ENCODE results near the gene ARFIP1.
"Not testable (repeated sequence)": the region's sequence is repeated elsewhere in the genome, so short reads cannot be mapped to it uniquely, and the experiment has no call there.

The ARFIP1 gene

GRCh38 chr4:152894673-152895072 is 114.9 kb downstream of the ARFIP1 start:
- no peak for TF ChIP-seq ZFX (IDR thresholded peaks at IDR 0.05; ENCODE audit: borderline replicate concordance)
- TF ChIP-seq CTCF (IDR thresholded peaks at IDR 0.05): no peak
- no peak overlapping the region for H3K27ac ChIP-seq

GRCh38 chr4:152896811-152897210 is 117.1 kb downstream of the ARFIP1 start:
- TF ChIP-seq CTCF (IDR thresholded peaks at IDR 0.05) (no peak), ZFX (IDR thresholded peaks at IDR 0.05; ENCODE audit: borderline replicate concordance) (no peak)
- H3K27ac ChIP-seq: no peak overlapping the region

GRCh38 chr4:152898133-152898532 is 118.4 kb downstream of the ARFIP1 start:
- H3K27ac ChIP-seq: not testable (repeated sequence)

- no peak for TF ChIP-seq ZFX (IDR thresholded peaks at IDR 0.05; ENCODE audit: borderline replicate concordance)
- TF ChIP-seq CTCF (IDR thresholded peaks at IDR 0.05): no peak
- H3K27ac ChIP-seq: no peak overlapping the region
These were observed 118.9 kb downstream of the ARFIP1 start for GRCh38 chr4:152898606-152899005.

- TF ChIP-seq ZFX (IDR thresholded peaks at IDR 0.05; ENCODE audit: borderline replicate concordance) (no peak), CTCF (IDR thresholded peaks at IDR 0.05) (no peak)
- H3K27ac ChIP-seq: peak overlapping the region; percentile 52
These were observed 120.6 kb downstream of the ARFIP1 start for GRCh38 chr4:152900395-152900794.

DNA sequence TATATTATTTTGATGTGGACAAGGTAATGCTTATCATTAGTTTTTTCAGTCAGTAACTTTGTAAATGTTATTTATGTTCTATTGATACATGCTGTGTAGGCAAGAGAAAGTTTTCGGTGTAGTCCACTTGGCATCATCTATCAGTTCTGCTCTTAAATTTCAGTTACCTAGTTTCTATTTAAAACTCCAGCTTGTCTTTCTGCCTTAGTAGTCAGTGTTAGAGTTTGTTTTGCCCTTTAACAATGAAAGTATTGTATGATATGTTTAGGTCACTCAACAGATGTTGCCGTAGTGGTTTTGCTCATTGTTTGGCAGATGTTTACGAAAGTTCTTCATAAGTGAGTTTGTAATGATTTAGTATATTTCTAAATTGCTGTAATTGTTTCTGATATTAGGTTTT is 121.5 kb downstream of the ARFIP1 start:
- peak overlapping the region; percentile 52 for H3K27ac ChIP-seq

GRCh38 chr4:152903658-152904057 is 123.9 kb downstream of the ARFIP1 start:
- TF ChIP-seq CTCF (IDR thresholded peaks at IDR 0.05) (no peak), ZFX (IDR thresholded peaks at IDR 0.05; ENCODE audit: borderline replicate concordance) (no peak)
- H3K27ac ChIP-seq: no peak overlapping the region

More for the DNA sequence above, 121.5 kb downstream of the ARFIP1 start:
- no peak for TF ChIP-seq CTCF (IDR thresholded peaks at IDR 0.05)
- no peak for TF ChIP-seq ZFX (IDR thresholded peaks at IDR 0.05; ENCODE audit: borderline replicate concordance)

DNA sequence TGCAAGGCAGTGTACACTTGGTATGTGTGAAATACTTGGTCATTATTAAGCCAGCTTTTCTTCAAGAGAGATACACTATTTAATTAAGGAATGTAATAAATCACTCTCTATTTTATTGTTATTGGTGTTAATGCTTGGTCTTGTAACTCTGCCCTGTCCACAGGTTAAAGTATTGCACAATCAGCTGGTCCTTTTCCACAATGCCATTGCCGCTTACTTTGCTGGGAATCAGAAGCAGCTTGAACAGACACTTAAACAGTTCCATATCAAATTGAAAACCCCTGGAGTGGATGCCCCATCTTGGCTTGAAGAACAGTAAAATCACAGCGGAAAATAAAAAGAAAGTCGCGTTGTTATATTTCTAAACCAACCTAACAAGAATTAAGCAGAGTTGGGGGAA is 130.1 kb downstream of the ARFIP1 start:
- H3K27ac ChIP-seq: no peak overlapping the region
- no peak for TF ChIP-seq CTCF (IDR thresholded peaks at IDR 0.05)
- TF ChIP-seq ZFX (IDR thresholded peaks at IDR 0.05; ENCODE audit: borderline replicate concordance): no peak
